Suprapubic skin (tissue), 4 donors: Measurements from ENCODE around the gene MYO7A.

Source experiments
- CTCF ChIP-seq, 2 donors: fragments of 200-600 bp in 1 of 2; fragments of 450-650 bp in 1 of 2; sonication (generic) in 1 of 2; IDR thresholded peaks; one replicate each; pipeline ENCODE4 v1.5.1; 2016 to 2019; ENCODE audit warnings: antibody characterized with exemption in 2 of 2, mild to moderate bottlenecking in 1 of 2, moderate library complexity in 1 of 2
- EP300 ChIP-seq: sonication (generic); formaldehyde crosslinking; IDR thresholded peaks from one replicate; pipeline ENCODE4 v1.6.1; 2017; ENCODE audit warnings: antibody characterized with exemption
- POLR2AphosphoS5 ChIP-seq, 3 donors: sonication (generic); formaldehyde crosslinking; IDR thresholded peaks; one replicate each; pipeline ENCODE4 v1.6.1; 2017; ENCODE audit warnings: antibody characterized with exemption in 3 of 3

GRCh38 chr11:77158041-77158695 is 30.1 kb downstream of the MYO7A start:
- TF ChIP-seq CTCF (IDR thresholded peaks at IDR 0.05) (no peak), EP300 (no peak), POLR2AphosphoS5 (IDR thresholded peaks at IDR 0.05) (no peak)
